ENCODE measurements around the gene SLC6A5.

- TF ChIP-seq POLR2A (IDR thresholded peaks at IDR 0.05; ENCODE audit: low read length) (no peak), GATA1 (IDR thresholded peaks at IDR 0.05; ENCODE audit: low read depth, low read length) (no peak)
Observed at GRCh38 chr11:20672575-20672974, 73.2 kb downstream of the SLC6A5 start.

All from erythroblast (primary cell).